T1000 (cell line): ENCODE measurements around the gene MGA.

Source experiments
- DNase-seq: peaks from one replicate; lab custom pipeline; 2025; ENCODE audit warnings: mixed read lengths; lab: John Stamatoyannopoulos, UW

Gene MGA

DNA sequence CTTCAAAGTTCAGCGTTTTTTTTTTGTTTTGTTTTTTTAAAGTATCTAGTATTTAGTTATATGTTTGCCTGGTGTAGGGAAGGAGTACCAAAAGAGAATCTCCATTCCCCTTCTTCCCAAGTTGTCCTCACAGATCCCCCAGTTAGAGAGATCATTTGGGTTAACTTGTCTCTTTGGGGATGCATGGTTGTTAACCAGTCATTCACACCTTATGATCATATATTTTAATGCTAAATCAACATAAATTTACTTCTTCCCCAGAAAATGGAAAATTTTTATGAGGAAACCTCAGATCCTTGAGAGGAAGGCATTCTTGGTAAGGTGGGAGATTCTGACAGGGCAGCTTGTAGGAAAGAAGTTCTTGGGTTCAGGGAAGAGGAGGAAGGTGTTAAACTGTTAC, 1.5 kb upstream of the MGA start:
- DNase-seq = no peak

DNA sequence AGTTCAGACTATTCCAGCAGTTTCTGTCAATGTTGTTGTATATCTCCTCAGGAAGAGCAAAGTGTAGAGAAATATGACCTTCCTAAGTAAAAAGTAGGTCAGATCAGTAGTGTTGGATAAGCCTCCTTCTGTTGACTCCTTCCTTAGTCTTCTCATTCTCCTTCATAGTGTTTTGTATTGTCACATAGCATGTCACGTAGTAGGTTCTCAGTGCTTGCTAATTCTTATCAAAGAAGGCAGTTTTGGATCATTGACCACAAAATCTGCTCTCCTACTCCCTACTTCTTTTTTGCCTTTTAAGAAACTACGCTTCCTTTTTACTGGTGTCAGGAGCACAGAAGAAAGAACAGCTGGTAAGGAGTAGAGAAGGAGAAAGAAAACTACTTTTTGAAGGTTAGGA, 1.0 kb upstream of the MGA start:
- DNase-seq = no peak

DNA sequence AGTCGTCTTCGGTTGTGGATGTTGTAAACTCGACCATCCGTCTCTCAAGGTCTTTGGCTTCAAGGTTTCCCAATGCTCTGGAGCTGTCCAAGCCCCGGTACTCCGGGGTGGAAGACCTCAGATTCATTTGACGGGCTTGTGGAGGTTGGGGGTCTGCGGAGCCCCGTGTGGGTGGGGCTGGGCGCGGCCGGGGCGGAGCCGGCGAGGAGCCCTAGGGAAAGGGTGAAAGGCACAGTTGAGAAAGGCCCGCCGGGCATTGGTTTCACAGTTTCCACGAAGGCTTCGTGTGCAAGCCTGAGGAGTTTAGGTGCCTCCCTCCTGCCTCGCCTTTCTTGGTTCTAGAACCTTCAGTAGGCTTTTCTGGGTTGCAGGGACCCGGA, 360 bp upstream of the MGA start:
- DNase-seq = no peak

DNA sequence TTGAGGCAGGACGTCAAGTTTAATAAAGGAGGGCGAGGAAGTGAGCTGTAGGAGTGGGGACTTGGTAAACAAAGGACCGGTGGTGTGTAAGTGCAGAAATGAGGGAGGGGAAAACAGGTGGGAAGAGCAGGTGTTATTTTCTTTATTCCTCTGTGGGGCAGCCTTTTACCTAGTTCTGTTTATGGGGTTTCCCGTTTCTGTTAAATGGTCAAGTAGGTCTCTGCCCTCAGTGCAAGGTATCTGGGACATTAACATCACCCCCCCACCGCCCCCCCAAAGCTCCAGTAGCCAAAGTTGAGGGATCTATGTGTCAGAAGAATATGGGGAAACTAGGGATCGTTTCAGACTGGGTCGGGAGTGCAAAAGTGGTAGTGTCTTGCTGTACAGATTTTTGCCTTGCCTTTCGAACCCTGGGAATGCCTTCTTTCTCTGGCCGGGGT, 893 bp downstream of the MGA start:
- DNase-seq = no peak

DNA sequence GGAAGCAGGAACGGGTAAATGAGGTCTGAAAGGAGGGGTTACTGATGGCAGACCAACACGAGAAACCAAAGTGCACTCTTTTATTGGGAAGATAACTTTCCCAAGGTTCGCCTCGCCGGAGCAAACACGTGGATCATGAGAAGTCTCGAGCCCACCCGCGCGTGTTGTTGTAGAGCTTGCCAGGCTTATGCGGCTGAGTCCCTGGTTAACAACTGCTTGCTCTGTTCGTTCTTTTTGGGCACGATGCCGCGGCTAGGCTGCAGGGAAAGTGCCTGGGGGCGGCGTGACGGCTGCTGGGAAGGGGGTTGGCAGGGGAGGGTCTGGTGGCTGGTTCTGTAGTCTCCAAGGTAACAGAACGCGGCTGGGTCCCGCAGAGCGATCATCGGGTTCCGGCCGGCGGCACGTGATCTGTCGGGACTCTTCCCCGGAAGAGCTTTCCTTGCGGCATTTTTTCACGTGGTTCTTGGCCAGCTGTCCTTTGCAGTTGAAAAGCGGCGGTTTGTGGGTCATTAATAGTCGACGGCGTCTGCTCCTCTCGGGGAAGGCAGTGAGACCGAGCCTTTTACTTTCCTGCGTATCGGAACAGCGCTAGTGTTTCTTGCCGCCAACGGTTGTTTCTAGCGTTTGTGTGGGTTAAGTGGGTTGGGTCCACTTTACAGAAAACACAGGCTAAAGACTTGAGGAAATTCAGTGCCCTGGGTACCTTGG, 1.5 kb downstream of the MGA start:
- DNase-seq = peak; percentile 52

DNA sequence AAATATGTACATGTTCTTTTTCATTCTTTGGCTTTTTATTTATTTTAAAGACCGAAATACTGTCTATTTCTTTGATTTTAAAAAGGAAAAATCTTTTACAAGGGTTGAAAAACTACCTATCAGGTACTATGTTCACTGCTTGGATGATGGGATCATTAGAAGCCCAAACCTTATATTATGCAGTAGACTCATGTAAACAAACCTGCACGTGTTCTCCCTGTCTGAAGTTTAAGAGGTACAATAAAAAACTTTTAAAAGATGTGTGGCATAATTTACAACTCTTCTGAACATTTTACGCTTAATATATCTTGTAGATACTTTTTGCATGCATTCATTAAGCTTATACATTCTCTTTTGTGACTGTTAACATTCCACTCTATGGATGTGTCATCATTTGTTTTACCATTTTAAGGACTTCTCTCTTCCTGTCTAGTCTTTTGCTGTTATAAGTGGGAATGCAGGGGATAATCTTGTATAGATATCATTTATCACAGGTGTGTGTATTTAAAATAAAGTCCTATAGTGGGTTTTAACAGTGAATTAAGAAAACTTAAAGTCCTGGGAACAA, 6.2 kb downstream of the MGA start:
- DNase-seq = no peak

DNA sequence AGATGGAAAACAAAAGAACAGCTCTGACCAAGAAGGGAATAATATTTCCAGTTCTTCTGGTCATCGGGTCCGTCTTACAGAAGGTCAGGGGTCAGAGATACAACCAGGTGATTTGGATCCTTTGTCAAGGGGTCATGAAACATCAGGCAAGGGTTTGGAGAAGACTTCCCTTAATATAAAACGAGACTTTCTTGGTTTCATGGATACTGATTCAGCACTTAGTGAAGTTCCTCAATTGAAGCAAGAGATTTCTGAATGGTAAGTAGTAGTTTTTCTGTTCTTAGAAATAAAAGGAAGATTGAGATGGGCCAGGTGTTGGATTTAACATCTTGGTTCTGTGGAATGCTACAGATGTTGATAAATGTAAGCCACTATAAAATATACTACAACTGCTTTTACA, 9.5 kb downstream of the MGA start:
- no peak for DNase-seq

DNA sequence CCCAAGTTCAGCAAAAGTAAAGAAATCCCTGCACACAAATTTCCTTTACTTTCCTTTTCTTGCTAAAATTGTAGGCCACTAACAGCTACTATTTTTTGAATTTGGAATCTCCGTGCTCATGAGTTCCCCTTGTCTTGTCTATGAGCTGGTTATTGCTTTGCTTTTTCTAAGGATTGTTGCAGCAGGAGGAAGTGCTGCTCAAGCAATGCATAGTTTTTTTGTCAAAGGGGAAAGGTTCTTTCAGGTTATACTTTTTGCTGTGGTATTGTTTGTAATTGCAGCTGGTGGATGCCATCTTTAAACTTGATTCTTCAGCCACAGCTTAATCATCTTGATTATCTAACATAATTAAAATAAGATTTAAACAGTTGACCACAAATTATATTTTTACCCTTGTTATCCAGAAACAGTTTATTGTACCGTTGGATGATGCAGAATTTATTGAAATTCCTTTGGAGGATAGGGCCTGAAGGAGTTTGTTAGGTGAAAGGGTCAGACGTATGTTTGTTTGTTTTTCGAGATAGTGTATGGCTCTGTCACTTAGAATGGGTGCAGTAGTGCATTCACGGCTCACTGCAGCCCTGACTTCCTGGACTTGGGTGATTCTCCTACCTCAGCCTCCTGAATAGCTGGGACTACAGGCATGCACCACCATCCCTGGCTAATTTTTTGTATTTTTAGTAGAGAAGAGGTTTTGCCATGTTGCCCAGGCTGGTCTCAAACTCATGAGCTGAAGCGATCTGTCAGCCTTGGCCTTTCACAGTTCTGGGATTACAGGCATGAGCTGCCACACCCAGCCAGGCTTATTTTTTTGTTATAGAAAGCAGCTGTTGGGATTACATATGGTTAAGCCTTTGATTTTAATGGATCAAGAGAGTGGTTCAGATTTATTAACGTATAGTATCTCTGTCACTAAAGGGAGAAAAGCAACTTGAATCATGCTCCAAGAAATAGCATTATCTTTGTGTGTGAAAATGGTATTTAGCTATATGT, 11.7 kb downstream of the MGA start:
- no peak for DNase-seq

DNA sequence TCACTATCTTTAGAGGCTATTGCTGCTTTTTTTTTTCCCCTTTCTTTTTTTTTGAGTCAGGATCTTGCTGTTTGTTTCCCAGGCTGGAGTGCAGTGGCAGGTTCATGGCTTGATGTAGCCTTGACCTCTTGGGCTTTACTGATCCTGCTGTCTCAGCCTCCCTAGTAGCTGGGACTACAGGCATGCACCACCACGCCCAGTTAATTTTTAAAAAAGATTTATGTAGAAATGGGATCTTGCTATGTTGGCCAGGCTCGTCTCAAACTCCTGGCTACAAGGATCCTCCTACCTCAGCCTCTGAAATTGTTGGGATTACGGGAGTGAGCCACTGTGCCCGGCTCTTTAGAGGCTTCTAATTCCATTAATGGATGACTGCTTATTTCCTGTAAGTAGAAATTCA, 15.1 kb downstream of the MGA start:
- no peak for DNase-seq

DNA sequence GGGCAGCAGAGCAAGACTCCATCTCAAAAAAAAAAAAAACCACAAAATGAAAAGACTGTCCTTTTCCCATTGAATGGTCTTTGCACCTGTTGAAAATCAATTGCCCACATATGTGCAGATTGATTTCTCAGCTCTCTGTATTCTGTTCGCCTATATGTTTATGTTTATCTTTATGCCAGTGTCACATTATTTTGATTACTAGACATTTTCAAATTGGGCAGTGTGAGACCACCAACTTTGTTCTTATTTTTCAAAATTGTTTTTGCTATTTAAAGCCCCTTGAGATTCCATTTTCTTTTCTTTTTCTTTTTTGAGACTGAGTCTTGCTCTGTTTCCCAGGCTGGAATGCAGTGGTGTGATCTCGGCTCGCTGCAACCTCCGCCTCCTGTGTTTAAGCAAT, 18.5 kb downstream of the MGA start:
- no peak for DNase-seq

DNA sequence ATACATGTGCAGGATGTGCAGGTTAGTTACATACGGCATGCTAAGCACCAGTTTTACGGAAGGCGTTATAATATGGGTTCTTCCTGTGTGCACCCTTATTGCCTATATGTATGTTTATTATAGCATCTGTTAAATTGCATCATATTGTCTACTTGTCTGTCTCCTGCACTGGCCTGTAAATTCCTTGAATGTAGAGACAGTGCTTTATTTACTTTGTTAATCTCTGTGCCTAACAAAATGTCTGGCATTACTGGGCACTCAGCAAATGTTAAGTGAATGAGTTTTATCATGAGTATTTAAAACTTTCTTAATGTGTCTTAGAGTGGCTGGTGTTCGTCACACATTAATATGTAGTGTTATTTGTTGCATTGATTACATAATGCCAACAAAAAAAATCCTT, 23.8 kb downstream of the MGA start:
- no peak for DNase-seq

DNA sequence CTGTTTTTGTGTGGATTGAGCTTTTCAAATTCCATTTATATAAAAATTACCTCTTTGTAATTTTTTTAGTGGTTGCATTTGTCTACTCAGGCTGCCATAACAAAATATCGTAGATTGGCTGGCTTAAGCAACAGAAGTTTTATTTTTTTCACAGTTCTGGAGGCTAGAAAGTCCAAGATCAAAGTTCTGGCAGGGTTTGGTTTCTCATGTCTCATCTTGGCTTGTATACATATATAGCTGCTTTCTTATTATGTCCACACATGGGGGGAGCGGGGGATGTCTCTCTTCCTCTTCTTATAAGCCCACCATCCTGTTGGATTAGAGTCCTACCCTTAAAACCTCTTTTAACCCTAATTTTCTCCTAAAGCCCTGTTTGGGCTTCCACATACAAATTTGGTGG, 28.5 kb downstream of the MGA start:
- no peak for DNase-seq

DNA sequence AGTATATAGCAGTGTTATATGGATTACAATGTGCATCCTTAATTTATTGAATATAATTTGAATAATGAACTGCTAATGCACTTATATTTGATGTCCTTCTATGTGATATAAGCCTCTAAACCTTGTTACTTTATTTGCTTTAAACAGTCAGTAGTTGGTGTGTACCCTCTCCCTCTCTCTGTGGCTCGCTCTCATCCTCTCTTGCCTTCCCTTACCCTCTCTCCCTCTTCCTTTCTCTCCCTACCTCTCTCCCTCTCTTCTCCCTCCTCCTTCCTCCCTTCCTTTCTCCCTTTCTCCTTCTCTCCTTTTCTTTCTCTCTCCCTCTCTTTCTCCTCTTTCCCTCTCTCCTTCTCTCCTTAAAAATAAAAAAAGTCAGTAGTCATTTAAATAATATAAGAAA, 28.9 kb downstream of the MGA start:
- no peak for DNase-seq

DNA sequence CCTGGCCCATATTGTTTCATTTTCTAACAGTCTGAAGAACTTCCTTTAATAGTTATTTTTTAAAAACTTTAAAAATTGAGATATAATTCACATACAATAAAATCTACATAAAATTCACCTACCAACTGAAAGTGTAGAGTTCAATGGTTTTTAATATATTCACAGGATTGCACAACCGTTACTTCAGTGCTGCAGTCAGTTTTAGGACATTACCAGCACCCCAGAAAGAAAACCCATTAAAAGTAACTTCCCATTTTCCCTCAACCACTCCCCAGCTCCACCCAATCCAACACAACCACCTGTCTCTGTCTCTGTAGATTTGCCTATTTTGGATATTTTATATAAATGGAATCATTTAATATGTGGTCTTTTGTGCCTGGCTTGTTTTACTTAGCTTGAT, 29.6 kb downstream of the MGA start:
- no peak for DNase-seq

DNA sequence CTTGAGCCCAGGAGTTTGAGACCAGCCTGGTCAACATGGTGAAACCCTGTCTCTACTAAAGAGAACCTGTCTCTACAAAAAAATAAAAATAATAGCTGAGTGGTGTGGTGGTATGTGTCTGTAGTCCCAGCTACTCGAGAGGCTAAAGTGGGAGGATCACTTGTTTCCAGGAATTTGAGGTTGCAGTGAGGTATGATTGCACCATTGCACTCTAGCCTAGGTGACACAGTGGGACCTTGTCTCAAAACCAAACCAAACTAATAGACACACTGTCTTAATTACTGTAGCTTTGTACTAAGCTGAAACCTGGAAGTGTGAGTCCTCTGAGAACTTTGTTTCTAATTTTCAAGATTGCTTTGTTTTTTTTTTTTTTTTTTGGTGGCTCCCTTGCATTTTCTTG, 30.4 kb downstream of the MGA start:
- DNase-seq = no peak

DNA sequence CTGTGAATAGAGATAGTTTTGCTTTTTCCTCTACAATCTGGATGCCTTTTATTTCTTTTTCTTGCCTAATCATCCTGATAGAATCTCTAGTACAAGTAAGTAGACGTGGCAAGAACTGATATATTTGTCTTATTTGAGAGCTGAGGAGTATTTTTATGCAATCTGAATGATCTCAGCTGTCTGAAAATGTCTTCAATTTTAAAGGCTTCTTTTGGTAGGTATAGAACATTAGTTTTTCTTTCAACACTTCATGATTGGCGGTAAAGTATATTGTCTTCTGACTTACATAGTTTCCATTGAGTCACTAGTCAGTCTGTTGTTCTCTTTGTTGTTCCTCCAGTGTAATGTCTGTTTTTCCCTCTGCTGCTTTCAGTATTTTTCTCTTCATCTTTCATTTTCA, 31.3 kb downstream of the MGA start:
- DNase-seq = no peak

DNA sequence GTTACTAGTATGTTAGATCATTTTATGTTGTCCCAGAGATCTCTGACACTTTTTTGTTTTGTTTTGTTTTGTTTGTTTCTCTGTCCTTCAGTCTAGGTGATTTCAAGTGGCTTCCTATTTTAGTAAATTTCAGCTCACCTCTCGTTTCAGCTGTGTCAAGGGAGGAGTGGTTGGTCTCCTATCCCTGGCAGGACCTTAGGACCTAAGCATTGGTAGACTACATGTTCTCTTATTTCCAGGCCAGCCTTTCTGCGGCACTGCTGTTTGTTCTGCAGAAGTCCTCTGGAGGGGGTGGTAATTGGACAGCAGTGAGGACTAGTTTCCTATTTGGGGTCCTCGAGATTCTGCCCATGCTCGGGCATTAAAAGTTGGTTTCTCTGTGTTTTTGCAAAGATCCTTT, 31.8 kb downstream of the MGA start:
- DNase-seq = no peak

DNA sequence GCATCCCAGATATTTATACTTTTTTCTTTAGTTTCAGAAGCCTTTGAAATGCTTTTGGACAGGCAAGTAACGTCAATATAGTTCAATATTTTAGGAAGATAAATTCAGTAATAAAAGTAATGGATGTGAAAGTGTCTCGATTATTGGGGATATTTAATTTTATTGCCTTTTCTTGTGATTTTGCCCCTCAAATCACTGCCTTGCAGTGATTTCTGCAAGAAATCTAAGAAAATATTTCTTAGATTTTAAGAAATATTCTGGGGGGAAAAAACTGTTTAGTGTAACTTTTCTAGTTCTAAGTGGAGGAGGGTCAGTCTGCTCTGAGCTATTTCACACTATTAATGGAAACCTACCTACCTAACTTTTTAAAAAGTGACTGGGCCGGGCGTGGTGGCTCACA, 33.6 kb downstream of the MGA start:
- no peak for DNase-seq

DNA sequence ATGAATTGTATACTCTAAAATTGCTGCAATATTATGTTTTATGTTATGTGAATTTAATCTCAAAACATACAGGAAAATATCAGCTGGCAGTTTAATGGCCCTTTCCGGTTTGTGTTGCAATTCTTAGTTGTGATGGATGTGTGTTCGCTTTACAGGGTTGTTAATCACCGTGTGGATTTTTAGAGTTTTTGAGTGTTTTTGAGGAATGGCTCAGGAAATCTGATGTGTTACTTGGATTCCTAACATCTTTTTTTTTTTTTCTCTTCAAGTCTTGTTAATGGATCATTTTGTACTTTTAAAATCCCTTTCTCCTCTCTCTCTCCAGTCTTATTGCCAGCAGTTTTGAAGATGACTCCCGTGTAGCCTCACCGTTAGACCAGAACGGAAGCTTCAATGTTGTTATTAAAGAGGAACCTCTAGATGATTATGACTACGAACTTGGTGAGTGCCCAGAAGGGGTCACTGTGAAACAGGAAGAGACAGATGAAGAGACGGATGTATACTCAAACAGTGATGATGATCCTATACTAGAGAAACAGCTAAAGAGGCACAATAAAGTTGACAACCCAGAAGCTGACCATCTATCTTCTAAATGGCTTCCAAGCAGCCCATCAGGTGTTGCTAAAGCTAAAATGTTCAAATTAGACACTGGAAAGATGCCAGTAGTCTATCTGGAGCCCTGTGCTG, 35.7 kb downstream of the MGA start:
- DNase-seq = no peak

DNA sequence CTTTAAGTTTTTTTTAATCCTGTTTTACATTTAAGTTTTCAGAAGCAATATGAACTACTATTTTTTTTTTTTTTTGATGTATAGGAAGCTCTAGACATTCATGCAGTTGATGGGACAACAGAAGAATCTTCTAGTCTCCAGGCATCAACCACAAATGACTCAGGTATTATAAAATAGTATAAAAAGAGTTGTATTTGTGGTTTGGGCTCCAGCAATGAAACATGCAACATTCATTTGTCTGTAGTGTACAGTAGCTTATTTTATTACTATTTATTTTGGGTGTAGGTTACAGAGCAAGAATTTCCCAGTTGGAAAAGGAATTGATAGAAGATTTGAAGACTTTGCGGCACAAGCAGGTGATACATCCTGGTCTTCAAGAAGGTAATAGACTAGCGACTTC, 38.6 kb downstream of the MGA start:
- no peak for DNase-seq

DNA sequence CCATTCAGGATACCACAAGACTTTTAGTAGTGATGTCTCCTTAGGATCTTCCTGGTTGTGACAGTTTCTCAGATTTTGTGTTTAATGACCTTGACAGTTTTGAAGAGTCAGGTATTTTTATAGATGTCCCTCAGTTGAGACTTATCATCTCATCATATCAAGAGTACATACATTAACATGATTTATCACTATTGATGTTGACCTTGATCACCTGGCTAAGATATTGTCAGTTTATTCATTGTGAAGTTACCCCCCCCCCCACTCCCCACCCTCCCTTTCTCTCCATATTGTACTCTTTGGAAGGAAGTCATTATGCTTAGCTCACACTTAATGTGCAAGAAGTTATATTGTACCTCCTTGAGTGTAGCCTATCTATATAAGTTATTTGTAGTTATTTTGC, 42.9 kb downstream of the MGA start:
- DNase-seq = no peak

DNA sequence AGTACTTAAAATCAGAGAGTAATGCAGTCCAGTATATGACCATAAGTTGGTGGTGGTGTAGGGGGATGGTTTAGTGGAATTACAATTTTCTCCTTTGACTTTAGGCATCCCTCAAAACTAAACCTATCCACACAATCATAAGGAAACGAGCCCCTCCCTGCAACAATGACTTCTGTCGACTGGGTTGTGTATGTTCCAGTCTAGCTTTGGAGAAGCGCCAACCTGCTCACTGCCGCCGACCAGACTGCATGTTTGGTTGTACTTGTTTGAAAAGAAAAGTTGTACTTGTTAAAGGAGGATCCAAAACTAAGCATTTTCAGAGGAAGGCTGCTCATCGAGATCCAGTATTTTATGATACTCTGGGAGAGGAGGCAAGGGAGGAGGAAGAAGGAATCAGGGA, 52.8 kb downstream of the MGA start:
- no peak for DNase-seq

DNA sequence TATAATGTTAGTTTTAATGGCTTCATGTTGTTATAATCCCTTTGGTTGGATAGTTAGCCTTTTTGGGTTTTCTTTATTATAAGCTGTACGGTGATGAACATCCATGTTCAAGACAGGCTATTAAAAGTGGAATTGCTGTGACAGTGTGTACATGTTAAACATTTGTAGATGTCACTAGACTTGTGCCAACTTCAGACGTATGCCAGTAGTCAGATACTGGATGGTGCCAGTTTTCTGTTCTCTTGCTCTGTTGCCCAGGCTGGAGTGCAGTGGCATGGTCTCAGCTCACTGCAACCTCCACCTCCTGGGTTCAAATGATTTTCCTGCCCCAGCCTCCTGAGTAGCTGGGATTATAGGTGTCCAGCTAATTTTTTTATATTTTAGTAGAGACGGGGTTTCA, 54.1 kb downstream of the MGA start:
- no peak for DNase-seq
